ENCODE results near the gene NEK1. TPM values are rescaled to one million over a fixed set of nuclear protein-coding genes. Genes with fewer than 3 reads are reported as not detected.

NEK1 gene
- total and polyA plus RNA-seq, 2 of the 13 experiments (the other 11 are each of a cell fraction or from before 2014, with no cell fraction given), result 2.9 to 5.4 TPM

DNA sequence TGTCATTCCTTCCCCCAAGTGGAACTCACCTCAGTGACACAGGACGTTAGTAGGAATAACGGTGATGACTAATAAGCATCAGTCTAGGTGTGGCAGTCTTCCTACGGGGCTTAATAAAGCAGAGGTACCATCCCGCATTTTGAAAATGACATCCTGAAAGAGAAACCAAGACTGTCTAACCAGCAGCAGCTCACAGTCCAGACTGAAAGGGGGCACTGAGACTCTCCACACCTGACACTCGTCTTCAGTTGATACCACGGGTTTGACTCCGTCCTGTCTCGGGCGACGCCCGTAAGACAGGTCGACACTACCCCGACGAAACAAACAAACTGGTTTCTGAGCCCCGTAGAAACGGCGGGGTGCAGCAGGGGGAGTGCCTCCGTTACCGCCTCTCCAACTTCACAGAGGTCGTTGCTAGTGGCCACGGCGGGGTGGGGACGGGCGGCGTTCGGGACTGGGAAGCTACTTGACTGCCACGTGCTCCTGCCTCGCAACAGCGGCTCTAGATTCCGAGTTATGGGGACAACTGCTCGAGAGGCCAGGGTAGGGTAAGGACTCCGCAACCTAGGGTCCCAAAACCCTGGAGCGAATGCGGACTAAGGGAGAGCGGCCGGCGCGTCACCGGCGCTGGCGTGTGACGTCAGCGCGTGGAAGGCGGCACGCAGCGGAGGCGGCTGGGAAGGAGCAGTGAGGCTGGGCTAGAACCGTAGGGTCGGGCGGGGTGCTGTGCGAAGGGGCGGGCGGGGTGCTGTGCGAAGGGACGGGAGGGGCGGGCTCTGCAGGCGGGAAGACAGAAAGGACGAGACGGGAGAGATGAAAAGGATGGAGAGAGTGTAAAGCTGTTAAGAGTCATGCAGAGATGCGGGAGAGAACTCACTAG is at the start of gene NEK1 (continued):
- TF ChIP-seq, protein P1, sequence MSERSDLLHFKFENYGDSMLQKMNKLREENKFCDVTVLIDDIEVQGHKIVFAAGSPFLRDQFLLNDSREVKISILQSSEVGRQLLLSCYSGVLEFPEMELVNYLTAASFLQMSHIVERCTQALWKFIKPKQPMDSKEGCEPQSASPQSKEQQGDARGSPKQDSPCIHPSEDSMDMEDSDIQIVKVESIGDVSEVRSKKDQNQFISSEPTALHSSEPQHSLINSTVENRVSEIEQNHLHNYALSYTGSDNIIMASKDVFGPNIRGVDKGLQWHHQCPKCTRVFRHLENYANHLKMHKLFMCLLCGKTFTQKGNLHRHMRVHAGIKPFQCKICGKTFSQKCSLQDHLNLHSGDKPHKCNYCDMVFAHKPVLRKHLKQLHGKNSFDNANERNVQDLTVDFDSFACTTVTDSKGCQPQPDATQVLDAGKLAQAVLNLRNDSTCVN (CRISPR knock-in tag; IDR thresholded peaks at IDR 0.05; ENCODE audit: borderline replicate concordance), result no peak; the same call in 1 of the 2 replicates
- no peak for TF ChIP-seq ZNF577 (CRISPR knock-in tag; IDR thresholded peaks at IDR 0.05; ENCODE audit: borderline replicate concordance, low read depth)
- TF ChIP-seq, protein P2, sequence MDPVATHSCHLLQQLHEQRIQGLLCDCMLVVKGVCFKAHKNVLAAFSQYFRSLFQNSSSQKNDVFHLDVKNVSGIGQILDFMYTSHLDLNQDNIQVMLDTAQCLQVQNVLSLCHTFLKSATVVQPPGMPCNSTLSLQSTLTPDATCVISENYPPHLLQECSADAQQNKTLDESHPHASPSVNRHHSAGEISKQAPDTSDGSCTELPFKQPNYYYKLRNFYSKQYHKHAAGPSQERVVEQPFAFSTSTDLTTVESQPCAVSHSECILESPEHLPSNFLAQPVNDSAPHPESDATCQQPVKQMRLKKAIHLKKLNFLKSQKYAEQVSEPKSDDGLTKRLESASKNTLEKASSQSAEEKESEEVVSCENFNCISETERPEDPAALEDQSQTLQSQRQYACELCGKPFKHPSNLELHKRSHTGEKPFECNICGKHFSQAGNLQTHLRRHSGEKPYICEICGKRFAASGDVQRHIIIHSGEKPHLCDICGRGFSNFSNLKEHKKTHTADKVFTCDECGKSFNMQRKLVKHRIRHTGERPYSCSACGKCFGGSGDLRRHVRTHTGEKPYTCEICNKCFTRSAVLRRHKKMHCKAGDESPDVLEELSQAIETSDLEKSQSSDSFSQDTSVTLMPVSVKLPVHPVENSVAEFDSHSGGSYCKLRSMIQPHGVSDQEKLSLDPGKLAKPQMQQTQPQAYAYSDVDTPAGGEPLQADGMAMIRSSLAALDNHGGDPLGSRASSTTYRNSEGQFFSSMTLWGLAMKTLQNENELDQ (CRISPR knock-in tag; IDR thresholded peaks at IDR 0.05; ENCODE audit: borderline replicate concordance), result no peak
- TF ChIP-seq, protein P3, sequence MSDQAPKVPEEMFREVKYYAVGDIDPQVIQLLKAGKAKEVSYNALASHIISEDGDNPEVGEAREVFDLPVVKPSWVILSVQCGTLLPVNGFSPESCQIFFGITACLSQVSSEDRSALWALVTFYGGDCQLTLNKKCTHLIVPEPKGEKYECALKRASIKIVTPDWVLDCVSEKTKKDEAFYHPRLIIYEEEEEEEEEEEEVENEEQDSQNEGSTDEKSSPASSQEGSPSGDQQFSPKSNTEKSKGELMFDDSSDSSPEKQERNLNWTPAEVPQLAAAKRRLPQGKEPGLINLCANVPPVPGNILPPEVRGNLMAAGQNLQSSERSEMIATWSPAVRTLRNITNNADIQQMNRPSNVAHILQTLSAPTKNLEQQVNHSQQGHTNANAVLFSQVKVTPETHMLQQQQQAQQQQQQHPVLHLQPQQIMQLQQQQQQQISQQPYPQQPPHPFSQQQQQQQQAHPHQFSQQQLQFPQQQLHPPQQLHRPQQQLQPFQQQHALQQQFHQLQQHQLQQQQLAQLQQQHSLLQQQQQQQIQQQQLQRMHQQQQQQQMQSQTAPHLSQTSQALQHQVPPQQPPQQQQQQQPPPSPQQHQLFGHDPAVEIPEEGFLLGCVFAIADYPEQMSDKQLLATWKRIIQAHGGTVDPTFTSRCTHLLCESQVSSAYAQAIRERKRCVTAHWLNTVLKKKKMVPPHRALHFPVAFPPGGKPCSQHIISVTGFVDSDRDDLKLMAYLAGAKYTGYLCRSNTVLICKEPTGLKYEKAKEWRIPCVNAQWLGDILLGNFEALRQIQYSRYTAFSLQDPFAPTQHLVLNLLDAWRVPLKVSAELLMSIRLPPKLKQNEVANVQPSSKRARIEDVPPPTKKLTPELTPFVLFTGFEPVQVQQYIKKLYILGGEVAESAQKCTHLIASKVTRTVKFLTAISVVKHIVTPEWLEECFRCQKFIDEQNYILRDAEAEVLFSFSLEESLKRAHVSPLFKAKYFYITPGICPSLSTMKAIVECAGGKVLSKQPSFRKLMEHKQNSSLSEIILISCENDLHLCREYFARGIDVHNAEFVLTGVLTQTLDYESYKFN (CRISPR knock-in tag; conservative IDR thresholded peaks at IDR 0.05), result no peak
- TF ChIP-seq, protein P4, sequence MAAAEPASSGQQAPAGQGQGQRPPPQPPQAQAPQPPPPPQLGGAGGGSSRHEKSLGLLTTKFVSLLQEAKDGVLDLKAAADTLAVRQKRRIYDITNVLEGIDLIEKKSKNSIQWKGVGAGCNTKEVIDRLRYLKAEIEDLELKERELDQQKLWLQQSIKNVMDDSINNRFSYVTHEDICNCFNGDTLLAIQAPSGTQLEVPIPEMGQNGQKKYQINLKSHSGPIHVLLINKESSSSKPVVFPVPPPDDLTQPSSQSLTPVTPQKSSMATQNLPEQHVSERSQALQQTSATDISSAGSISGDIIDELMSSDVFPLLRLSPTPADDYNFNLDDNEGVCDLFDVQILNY (CRISPR knock-in tag; conservative IDR thresholded peaks at IDR 0.05), result no peak
- no peak for TF ChIP-seq FLYWCH1 (CRISPR knock-in tag; IDR thresholded peaks at IDR 0.05)
- no peak for TF ChIP-seq ZNF451 (CRISPR knock-in tag; IDR thresholded peaks at IDR 0.05)
- TF ChIP-seq TBL1XR1 (IDR thresholded peaks at IDR 0.05; ENCODE audit: borderline replicate concordance, low read length, partially characterized antibody), result no peak
- TF ChIP-seq ZNF224 (CRISPR knock-in tag; IDR thresholded peaks at IDR 0.05), result no peak
- TF ChIP-seq, protein P5, sequence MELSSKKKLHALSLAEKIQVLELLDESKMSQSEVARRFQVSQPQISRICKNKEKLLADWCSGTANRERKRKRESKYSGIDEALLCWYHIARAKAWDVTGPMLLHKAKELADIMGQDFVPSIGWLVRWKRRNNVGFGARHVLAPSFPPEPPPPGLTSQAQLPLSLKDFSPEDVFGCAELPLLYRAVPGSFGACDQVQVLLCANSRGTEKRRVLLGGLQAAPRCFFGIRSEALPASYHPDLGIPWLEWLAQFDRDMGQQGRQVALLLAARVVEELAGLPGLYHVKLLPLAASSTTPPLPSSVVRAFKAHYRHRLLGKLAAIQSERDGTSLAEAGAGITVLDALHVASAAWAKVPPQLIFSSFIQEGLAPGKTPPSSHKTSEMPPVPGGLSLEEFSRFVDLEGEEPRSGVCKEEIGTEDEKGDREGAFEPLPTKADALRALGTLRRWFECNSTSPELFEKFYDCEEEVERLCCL (CRISPR knock-in tag; IDR thresholded peaks at IDR 0.05; ENCODE audit: borderline replicate concordance), result no peak
- TF ChIP-seq, protein P6, sequence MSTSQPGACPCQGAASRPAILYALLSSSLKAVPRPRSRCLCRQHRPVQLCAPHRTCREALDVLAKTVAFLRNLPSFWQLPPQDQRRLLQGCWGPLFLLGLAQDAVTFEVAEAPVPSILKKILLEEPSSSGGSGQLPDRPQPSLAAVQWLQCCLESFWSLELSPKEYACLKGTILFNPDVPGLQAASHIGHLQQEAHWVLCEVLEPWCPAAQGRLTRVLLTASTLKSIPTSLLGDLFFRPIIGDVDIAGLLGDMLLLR (CRISPR knock-in tag; IDR thresholded peaks at IDR 0.05), result peak; percentile 69; the same call in 1 of the 2 replicates
- TF ChIP-seq CENPX (CRISPR knock-in tag; IDR thresholded peaks at IDR 0.05), result no peak
- no peak for TF ChIP-seq ZNF672 (CRISPR knock-in tag; IDR thresholded peaks at IDR 0.05)
- no peak for TF ChIP-seq MIXL1 (CRISPR knock-in tag; IDR thresholded peaks at IDR 0.05)
- TF ChIP-seq, protein P7, sequence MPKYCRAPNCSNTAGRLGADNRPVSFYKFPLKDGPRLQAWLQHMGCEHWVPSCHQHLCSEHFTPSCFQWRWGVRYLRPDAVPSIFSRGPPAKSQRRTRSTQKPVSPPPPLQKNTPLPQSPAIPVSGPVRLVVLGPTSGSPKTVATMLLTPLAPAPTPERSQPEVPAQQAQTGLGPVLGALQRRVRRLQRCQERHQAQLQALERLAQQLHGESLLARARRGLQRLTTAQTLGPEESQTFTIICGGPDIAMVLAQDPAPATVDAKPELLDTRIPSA (CRISPR knock-in tag; IDR thresholded peaks at IDR 0.05; ENCODE audit: borderline replicate concordance), result peak; percentile 71; the same call in 1 of the 2 replicates
- TF ChIP-seq RARG (CRISPR knock-in tag; IDR thresholded peaks at IDR 0.05; ENCODE audit: low read depth), result no peak
- TF ChIP-seq ZNF484 (CRISPR knock-in tag; IDR thresholded peaks at IDR 0.05; ENCODE audit: borderline replicate concordance, low read depth), result no peak

Measured in HepG2 (cell line).